Esophagus muscularis mucosa (tissue), 4 donors: ENCODE measurements around the gene ZNF536.

Experiments used
- CTCF ChIP-seq, 3 experiments: fragments of 200-600 bp in 2 of 3; fragments of 450-650 bp in 1 of 3; sonication (generic) in 2 of 3; IDR thresholded peaks; one replicate each; pipeline ENCODE4 v1.5.1; 2017 to 2019; ENCODE audit warnings: antibody characterized with exemption in 3 of 3, mild to moderate bottlenecking in 2 of 3, moderate library complexity in 1 of 3
- EP300 ChIP-seq: sonication (generic); formaldehyde crosslinking; IDR thresholded peaks from one replicate; pipeline ENCODE4 v1.6.1; 2017; ENCODE audit warnings: antibody characterized with exemption
- POLR2A ChIP-seq: fragments of 450-650 bp; IDR thresholded peaks from one replicate; pipeline ENCODE4 v1.6.1; 2017; ENCODE audit warnings: antibody characterized with exemption, moderate library complexity, mild to moderate bottlenecking, low read depth

- TF ChIP-seq CTCF (IDR thresholded peaks at IDR 0.05) (no peak), EP300 (no peak), POLR2A (no peak)
These were observed 126.5 kb downstream of the ZNF536 start for GRCh38 chr19:30498707-30499106.
